Measurements from ENCODE around the gene STK32A. TPM values are rescaled to one million over a fixed set of nuclear protein-coding genes. Genes with fewer than 3 reads are reported as not detected.

Gene STK32A
- total RNA-seq, 1 donor from 2014 or later = 10.2 TPM

DNA sequence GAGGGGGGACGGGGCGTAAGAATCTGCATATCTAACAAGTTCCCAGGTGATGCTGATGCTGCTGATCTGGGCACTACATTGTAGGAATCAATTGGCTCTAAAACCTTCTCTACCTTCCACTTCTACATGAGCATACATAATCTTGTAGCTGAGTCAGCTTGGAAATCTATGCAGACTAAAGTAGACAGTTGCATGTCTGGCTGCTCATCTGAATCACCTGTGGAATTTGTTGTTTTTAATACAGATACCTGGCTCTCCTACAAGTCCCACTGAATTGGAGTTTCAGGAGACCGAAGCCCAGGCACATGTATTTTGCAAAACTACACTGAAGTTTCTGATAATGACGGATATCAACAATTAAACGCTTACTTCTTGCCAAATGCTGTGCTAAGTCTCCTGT lies 113.6 kb downstream of the STK32A start:
- TF ChIP-seq, protein P1, sequence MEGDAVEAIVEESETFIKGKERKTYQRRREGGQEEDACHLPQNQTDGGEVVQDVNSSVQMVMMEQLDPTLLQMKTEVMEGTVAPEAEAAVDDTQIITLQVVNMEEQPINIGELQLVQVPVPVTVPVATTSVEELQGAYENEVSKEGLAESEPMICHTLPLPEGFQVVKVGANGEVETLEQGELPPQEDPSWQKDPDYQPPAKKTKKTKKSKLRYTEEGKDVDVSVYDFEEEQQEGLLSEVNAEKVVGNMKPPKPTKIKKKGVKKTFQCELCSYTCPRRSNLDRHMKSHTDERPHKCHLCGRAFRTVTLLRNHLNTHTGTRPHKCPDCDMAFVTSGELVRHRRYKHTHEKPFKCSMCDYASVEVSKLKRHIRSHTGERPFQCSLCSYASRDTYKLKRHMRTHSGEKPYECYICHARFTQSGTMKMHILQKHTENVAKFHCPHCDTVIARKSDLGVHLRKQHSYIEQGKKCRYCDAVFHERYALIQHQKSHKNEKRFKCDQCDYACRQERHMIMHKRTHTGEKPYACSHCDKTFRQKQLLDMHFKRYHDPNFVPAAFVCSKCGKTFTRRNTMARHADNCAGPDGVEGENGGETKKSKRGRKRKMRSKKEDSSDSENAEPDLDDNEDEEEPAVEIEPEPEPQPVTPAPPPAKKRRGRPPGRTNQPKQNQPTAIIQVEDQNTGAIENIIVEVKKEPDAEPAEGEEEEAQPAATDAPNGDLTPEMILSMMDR (IDR thresholded peaks at IDR 0.05) = no peak
- H3K27ac ChIP-seq = no peak overlapping the region
- no peaks in the 10 kb centered on the region for H3K27me3 ChIP-seq
- no peaks in the 10 kb centered on the region for H3K4me1 ChIP-seq
- H3K4me3 ChIP-seq = no peak overlapping the region
- H3K36me3 ChIP-seq = no peaks in the 10 kb centered on the region
- H3K9me3 ChIP-seq = no peaks in the 10 kb centered on the region
- DNase-seq (no peak), ATAC-seq (no peak)
- intact Hi-C loops (cut with DNase I) = no loop called here

GRCh38 chr5:147349241-147349640 lies 114.4 kb downstream of the STK32A start:
- ATAC-seq (no peak), DNase-seq (no peak)
- Histone ChIP-seq H3K36me3 (no peaks in the 10 kb centered on the region), H3K4me3 (no peak overlapping the region), H3K4me1 (no peaks in the 10 kb centered on the region), H3K27ac (no peak overlapping the region), H3K27me3 (no peaks in the 10 kb centered on the region), H3K9me3 (no peaks in the 10 kb centered on the region)
- intact Hi-C loops (cut with DNase I) = no loop called here
- TF ChIP-seq, protein P1 (IDR thresholded peaks at IDR 0.05) = no peak

- no peak overlapping the region for H3K4me3 ChIP-seq
- no peak for ATAC-seq
- intact Hi-C loops (cut with DNase I) = no loop called here
Measured at GRCh38 chr5:147359101-147359500, 124.3 kb downstream of the STK32A start.

GRCh38 chr5:147359581-147359980 lies 124.8 kb downstream of the STK32A start:
- Histone ChIP-seq H3K27me3 (no peaks in the 10 kb centered on the region), H3K27ac (no peak overlapping the region), H3K4me3 (no peak overlapping the region), H3K9me3 (no peaks in the 10 kb centered on the region), H3K36me3 (no peaks in the 10 kb centered on the region), H3K4me1 (no peaks in the 10 kb centered on the region)
- intact Hi-C loops (cut with DNase I) = no loop called here
- ATAC-seq = no peak
- TF ChIP-seq, protein P1 (IDR thresholded peaks at IDR 0.05) = no peak
- DNase-seq = no peak

More at GRCh38 chr5:147359101-147359500, 124.3 kb downstream of the STK32A start:
- DNase-seq = no peak
- Histone ChIP-seq H3K9me3 (no peaks in the 10 kb centered on the region), H3K36me3 (no peaks in the 10 kb centered on the region), H3K27ac (no peak overlapping the region), H3K27me3 (no peaks in the 10 kb centered on the region), H3K4me1 (no peaks in the 10 kb centered on the region)
- TF ChIP-seq, protein P1 (IDR thresholded peaks at IDR 0.05) = no peak

DNA sequence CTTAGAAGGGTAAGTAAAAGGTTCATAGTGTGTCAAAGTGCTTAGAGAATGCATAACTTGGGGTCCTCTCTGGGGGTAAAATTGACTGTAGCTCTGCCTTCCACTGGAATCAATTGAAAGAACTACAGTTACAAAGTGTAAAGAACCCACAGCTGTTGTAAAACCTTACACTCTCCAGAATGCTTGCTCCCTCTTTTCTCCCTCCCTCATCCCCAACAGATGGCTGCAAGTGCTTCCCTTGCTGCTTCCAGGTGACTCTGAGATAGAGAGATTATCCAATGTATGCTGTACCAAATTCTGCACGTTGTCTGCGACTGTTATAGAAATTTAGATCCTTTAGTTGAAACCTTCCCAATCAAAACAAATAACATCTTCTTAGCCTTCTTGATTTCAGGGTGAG lies 126.0 kb downstream of the STK32A start:
- TF ChIP-seq, protein P1 (IDR thresholded peaks at IDR 0.05) = no peak
- DNase-seq = no peak
- Histone ChIP-seq H3K27me3 (no peaks in the 10 kb centered on the region), H3K36me3 (no peaks in the 10 kb centered on the region), H3K4me1 (no peaks in the 10 kb centered on the region), H3K4me3 (no peak overlapping the region), H3K9me3 (no peaks in the 10 kb centered on the region), H3K27ac (no peak overlapping the region)
- no peak for ATAC-seq
- intact Hi-C loops (cut with DNase I) = no loop called here
